H9 (cell line): ENCODE data around the gene RNASEH2B. TPM values are rescaled to one million over a fixed set of nuclear protein-coding genes. Genes with fewer than 3 reads are reported as not detected.

ENCODE experiments used
- DNase-seq: peaks from one replicate; pipeline ENCODE4 v3.0.0-alpha.2; 2017
- H2AFZ ChIP-seq: one replicate; pipeline ENCODE4 v1.6.1; 2013; ENCODE audit warnings: mild to moderate bottlenecking, low read length, control low read depth, moderate library complexity
- H2AK5ac ChIP-seq: 2 replicates; pipeline ENCODE4 v1.6.1; 2013; ENCODE audit warnings: low read length, control low read depth, mixed read lengths; ENCODE audit not compliant: insufficient read length
- H2BK120ac ChIP-seq: one replicate; pipeline ENCODE4 v1.6.1; 2013; ENCODE audit warnings: low read depth, mild to moderate bottlenecking, low read length, control low read depth, inconsistent platforms; ENCODE audit not compliant: poor library complexity, severe bottlenecking
- H2BK12ac ChIP-seq: 2 replicates; pipeline ENCODE4 v1.6.1; 2013; ENCODE audit warnings: low read length, control low read depth, mixed read lengths, low read depth; ENCODE audit not compliant: insufficient read length
- H2BK15ac ChIP-seq: 2 replicates; pipeline ENCODE4 v1.6.1; 2013; ENCODE audit warnings: low read depth, low read length, control low read depth
- H2BK20ac ChIP-seq: one replicate; pipeline ENCODE4 v1.6.1; 2013; ENCODE audit warnings: low read depth, mild to moderate bottlenecking, low read length, control low read depth, inconsistent platforms; ENCODE audit not compliant: poor library complexity, severe bottlenecking
- H2BK5ac ChIP-seq: 2 replicates; pipeline ENCODE4 v1.6.1; 2013; ENCODE audit warnings: low read length, control low read depth, mixed read lengths; ENCODE audit not compliant: insufficient read length
- H3K14ac ChIP-seq: 2 replicates; pipeline ENCODE4 v1.6.1; 2013; ENCODE audit warnings: low read length, control low read depth; ENCODE audit not compliant: insufficient read depth
- H3K18ac ChIP-seq: 2 replicates; pipeline ENCODE4 v1.6.1; 2013; ENCODE audit warnings: low read depth, mild to moderate bottlenecking, mixed read lengths, low read length, control low read depth; ENCODE audit not compliant: insufficient read length
- H3K23ac ChIP-seq: 2 replicates; pipeline ENCODE4 v1.6.1; 2013; ENCODE audit warnings: low read length, control low read depth, mixed read lengths, low read depth; ENCODE audit not compliant: insufficient read length
- H3K23me2 ChIP-seq: 2 replicates; pipeline ENCODE4 v1.6.1; 2013; ENCODE audit warnings: low read depth, mild to moderate bottlenecking, mixed read lengths, low read length, control low read depth; ENCODE audit not compliant: insufficient read length, poor library complexity, severe bottlenecking
- H3K27ac ChIP-seq: 2 replicates; pipeline ENCODE4 v1.5.1; 2013; ENCODE audit warnings: low read length, control low read depth, mixed read lengths, low read depth; ENCODE audit not compliant: insufficient read length
- H3K27me3 ChIP-seq: 2 replicates; pipeline ENCODE4 v1.6.1; 2013; ENCODE audit warnings: low read length, control low read depth, inconsistent platforms; ENCODE audit not compliant: insufficient read depth
- H3K4ac ChIP-seq: 2 replicates; pipeline ENCODE4 v1.6.1; 2013; ENCODE audit warnings: low read depth, mild to moderate bottlenecking, control low read depth, inconsistent platforms, low read length, moderate library complexity
- H3K4me1 ChIP-seq: 2 replicates; pipeline ENCODE4 v1.6.1; 2013; ENCODE audit warnings: low read length, control low read depth, inconsistent platforms; ENCODE audit not compliant: insufficient read depth
- H3K4me2 ChIP-seq: 2 replicates; pipeline ENCODE4 v1.6.1; 2013; ENCODE audit warnings: low read length, control low read depth, mixed read lengths; ENCODE audit not compliant: insufficient read length, insufficient read depth
- H3K56ac ChIP-seq: 2 replicates; pipeline ENCODE4 v1.6.1; 2013; ENCODE audit warnings: low read depth, mild to moderate bottlenecking, mixed read lengths, low read length, control low read depth; ENCODE audit not compliant: insufficient read length
- H3K79me1 ChIP-seq: 2 replicates; pipeline ENCODE4 v1.6.1; 2013; ENCODE audit warnings: low read depth, mild to moderate bottlenecking, moderate library complexity, low read length, control low read depth, inconsistent platforms; ENCODE audit not compliant: insufficient read depth, poor library complexity, severe bottlenecking
- H3K79me2 ChIP-seq: 2 replicates; pipeline ENCODE4 v1.6.1; 2013; ENCODE audit warnings: low read length, control low read depth, inconsistent platforms; ENCODE audit not compliant: insufficient read depth
- H3K9ac ChIP-seq: 2 replicates; pipeline ENCODE4 v1.6.1; 2013; ENCODE audit warnings: low read length, control low read depth, mixed read lengths; ENCODE audit not compliant: insufficient read length; ENCODE audit errors: extremely low read depth
- H3K9me3 ChIP-seq: one replicate; pipeline ENCODE4 v1.6.1; 2013; ENCODE audit warnings: low read depth, low read length, inconsistent platforms; ENCODE audit not compliant: control insufficient read depth
- H3T11ph ChIP-seq: one replicate; pipeline ENCODE4 v1.6.1; 2013; ENCODE audit warnings: mild to moderate bottlenecking, low read length, control low read depth, inconsistent platforms
- H4K20me1 ChIP-seq: one replicate; pipeline ENCODE4 v1.6.1; 2013; ENCODE audit not compliant: control insufficient read depth, insufficient read length, insufficient read depth
- H4K5ac ChIP-seq: 2 replicates; pipeline ENCODE4 v1.6.1; 2013; ENCODE audit warnings: low read depth, mild to moderate bottlenecking, mixed read lengths, low read length, control low read depth; ENCODE audit not compliant: insufficient read length
- H4K8ac ChIP-seq: replicated peaks from 2 replicates; pipeline ENCODE4 v1.6.1; 2013; ENCODE audit warnings: low read length, control low read depth, mixed read lengths, low read depth; ENCODE audit not compliant: insufficient read length
- H4K91ac ChIP-seq: 2 replicates; pipeline ENCODE4 v1.6.1; 2013; ENCODE audit warnings: low read depth, mild to moderate bottlenecking, moderate library complexity, mixed read lengths, low read length, control low read depth; ENCODE audit not compliant: insufficient read length
- H3K27ac Mint-ChIP-seq, 3 experiments: 2 replicates in 2 of 3; 3 replicates in 1 of 3; pipeline ENCODE4 v1.8.0; 2020 to 2021; ENCODE audit warnings: mixed read lengths in 3 of 3, mild to moderate bottlenecking in 1 of 3, moderate library complexity in 1 of 3
- H3K27me3 Mint-ChIP-seq: 2 replicates; pipeline ENCODE4 v1.8.0; 2021; ENCODE audit warnings: low read depth, mild to moderate bottlenecking, moderate library complexity, mixed read lengths
- H3K36me3 Mint-ChIP-seq, 3 experiments: 2 replicates in 2 of 3; 3 replicates in 1 of 3; pipeline ENCODE4 v1.8.0; 2020 to 2021; ENCODE audit warnings: low read depth in 3 of 3, mixed read lengths in 3 of 3; ENCODE audit not compliant: insufficient read depth in 1 of 3
- H3K4me1 Mint-ChIP-seq, 2 experiments: 2 replicates each; pipeline ENCODE4 v1.8.0; 2020; ENCODE audit warnings: mixed read lengths in 2 of 2
- H3K4me3 Mint-ChIP-seq, 2 experiments: 2 replicates in 1 of 2; 3 replicates in 1 of 2; pipeline ENCODE4 v1.8.0; 2020 to 2021; ENCODE audit warnings: mild to moderate bottlenecking in 2 of 2, mixed read lengths in 2 of 2, moderate library complexity in 1 of 2
- H3K9me3 Mint-ChIP-seq, 2 experiments: 2 replicates in 1 of 2; 3 replicates in 1 of 2; pipeline ENCODE4 v1.8.0; 2020; ENCODE audit warnings: mild to moderate bottlenecking in 2 of 2, mixed read lengths in 2 of 2, moderate library complexity in 1 of 2
- WGBS: extraction: QIAGEN DNeasy Blood & Tissue Kit; methylation state at CpG from one replicate; pipeline ENCODE4 v1.1.7; 2013; ENCODE audit warnings: missing lambda C conversion rate, low lambda C conversion rate, mixed read lengths; ENCODE audit not compliant: insufficient read length; ENCODE audit errors: extremely low coverage; 5-methylcytosine and 5-hydroxymethylcytosine counted together
- total RNA-seq: library from RNA; stranded (reverse); gene quantifications from 2 replicates; pipeline ENCODE4 v1.2.1, GENCODE V29; 2021
- TF ChIP-seq, protein P1 (sequence below): fragments of 200-600 bp; sonication (generic); conservative IDR thresholded peaks from 3 replicates; pipeline ENCODE4 v1.8.0; 2021; ENCODE audit warnings: antibody characterized with exemption, mild to moderate bottlenecking

Gene RNASEH2B
- total RNA-seq, 1 experiment from 2014 or later: 53.9 TPM

GRCh38 chr13:50950849-50951248, 41.3 kb downstream of the RNASEH2B start:
- no peak for DNase-seq
- no peak overlapping the region for H3K4me2 ChIP-seq
- H3K27ac Mint-ChIP-seq: no peak overlapping the region

More at GRCh38 chr13:50950849-50951248, 41.3 kb downstream of the RNASEH2B start:
- H3K4ac ChIP-seq: no peak overlapping the region
- H2BK15ac ChIP-seq: no peak overlapping the region
- H3K23me2 ChIP-seq: no peaks in the 10 kb centered on the region
- no peaks in the 10 kb centered on the region; the same call in 1 of the 2 replicates for H3K4me1 ChIP-seq
- no peak overlapping the region for H2BK20ac ChIP-seq
- no CpG with 5 or more reads among the region's 3 CpGs for WGBS
- no peak overlapping the region for H2BK5ac ChIP-seq
- H3K9me3 ChIP-seq: no peaks in the 10 kb centered on the region
- H3K27me3 Mint-ChIP-seq: no peaks in the 10 kb centered on the region
- no peaks in the 10 kb centered on the region for H3K9me3 Mint-ChIP-seq
- no peak overlapping the region for H3K23ac ChIP-seq
- no peak overlapping the region for H4K5ac ChIP-seq
- no peak overlapping the region for H4K91ac ChIP-seq
- no peak overlapping the region for H2BK120ac ChIP-seq
- no peaks in the 10 kb centered on the region for H3K79me1 ChIP-seq
- no peak overlapping the region for H3K14ac ChIP-seq
- no peaks in the 10 kb centered on the region for H4K20me1 ChIP-seq
- H2AFZ ChIP-seq: no peak overlapping the region
- H3K18ac ChIP-seq: no peak overlapping the region
- H3K56ac ChIP-seq: no peak overlapping the region
- peaks cover 6 to 7% of the 10 kb centered on the region in 2 experiments for H3K4me1 Mint-ChIP-seq
- H3K27ac ChIP-seq: no peak overlapping the region
- H3T11ph ChIP-seq: no peak overlapping the region
- no peak overlapping the region for H2AK5ac ChIP-seq
- no peak overlapping the region for H3K4me3 Mint-ChIP-seq
- H3K79me2 ChIP-seq: no peaks in the 10 kb centered on the region
- H3K27me3 ChIP-seq: no peaks in the 10 kb centered on the region
- peaks cover 0 to 7% (median 3%) of the 10 kb centered on the region in 3 experiments; a peak in 1 of 7 replicates for H3K36me3 Mint-ChIP-seq
- H3K9ac ChIP-seq: no peak overlapping the region
- H2BK12ac ChIP-seq: no peak overlapping the region
- TF ChIP-seq, protein P1, sequence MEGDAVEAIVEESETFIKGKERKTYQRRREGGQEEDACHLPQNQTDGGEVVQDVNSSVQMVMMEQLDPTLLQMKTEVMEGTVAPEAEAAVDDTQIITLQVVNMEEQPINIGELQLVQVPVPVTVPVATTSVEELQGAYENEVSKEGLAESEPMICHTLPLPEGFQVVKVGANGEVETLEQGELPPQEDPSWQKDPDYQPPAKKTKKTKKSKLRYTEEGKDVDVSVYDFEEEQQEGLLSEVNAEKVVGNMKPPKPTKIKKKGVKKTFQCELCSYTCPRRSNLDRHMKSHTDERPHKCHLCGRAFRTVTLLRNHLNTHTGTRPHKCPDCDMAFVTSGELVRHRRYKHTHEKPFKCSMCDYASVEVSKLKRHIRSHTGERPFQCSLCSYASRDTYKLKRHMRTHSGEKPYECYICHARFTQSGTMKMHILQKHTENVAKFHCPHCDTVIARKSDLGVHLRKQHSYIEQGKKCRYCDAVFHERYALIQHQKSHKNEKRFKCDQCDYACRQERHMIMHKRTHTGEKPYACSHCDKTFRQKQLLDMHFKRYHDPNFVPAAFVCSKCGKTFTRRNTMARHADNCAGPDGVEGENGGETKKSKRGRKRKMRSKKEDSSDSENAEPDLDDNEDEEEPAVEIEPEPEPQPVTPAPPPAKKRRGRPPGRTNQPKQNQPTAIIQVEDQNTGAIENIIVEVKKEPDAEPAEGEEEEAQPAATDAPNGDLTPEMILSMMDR: no peak
- H4K8ac ChIP-seq: no peak overlapping the region
